ENCODE results near the gene KPNA6.
"Not testable (repeated sequence)": the region's sequence is repeated elsewhere in the genome, so short reads cannot be mapped to it uniquely, and the experiment has no call there.

KPNA6 gene

GRCh38 chr1:32142446-32143301 lies 34.8 kb downstream of the KPNA6 start:
- DNase-seq (ENCODE audit: low spot score) = peak; percentile 37

DNA sequence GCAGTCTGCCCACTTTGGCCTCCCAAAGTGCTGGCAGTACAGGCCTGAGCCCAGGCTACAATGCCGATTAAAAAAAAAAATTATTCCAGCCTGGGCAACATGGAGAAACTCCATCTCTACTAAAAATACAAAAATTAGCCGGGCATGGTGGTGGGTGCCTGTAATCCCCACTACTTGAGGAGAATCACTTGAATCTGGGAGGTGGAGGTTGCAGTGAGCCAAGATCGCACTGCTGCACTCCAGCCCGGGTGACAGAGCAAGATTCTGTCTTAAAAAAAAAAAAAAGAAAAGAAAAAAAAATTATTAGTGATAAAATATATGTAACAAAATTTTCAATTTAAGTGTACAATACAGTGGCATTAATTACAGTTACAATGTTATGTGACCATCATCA lies 35.4 kb downstream of the KPNA6 start:
- not testable (repeated sequence) for DNase-seq (ENCODE audit: low spot score)

DNA sequence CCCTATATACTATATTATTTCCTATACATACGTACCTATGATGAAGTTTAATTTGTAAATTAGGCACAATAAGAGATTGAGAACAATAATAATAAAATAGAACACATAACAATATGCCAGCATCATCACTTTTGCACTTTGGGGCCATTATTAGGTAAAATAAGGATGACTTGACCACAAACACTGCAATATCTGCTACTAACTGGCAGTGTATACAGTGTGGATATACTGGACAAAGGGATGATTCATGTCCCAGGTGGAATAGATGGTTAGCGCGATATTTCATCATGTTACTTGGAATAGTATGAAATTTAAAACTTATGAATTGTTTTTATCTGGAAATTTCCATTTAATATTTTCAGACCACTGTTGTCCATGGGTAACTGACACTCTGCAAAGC lies 36.2 kb downstream of the KPNA6 start:
- no peak for DNase-seq (ENCODE audit: low spot score)

DNA sequence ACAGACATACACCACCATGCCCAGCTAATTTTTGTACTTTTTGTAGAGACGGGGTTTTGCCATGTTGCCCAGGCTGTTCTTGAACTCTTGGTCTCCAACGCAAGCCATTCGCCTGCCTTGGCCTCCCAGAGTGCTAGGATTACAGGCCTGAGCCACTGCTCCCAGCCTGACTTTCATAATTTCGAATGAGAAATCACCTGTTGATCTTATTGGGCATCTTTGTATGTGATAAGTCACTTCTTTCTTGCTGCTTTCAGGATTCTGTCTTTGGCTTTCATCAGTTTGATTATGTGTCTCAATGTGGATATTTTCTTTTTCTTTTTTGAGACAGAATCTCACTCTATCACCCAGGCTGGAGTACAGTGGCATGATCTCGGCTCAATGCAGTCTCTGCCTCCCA lies 39.9 kb downstream of the KPNA6 start:
- DNase-seq (ENCODE audit: low spot score) = not testable (repeated sequence)

GRCh38 chr1:32150847-32151246 lies 43.0 kb downstream of the KPNA6 start:
- DNase-seq (ENCODE audit: low spot score) = no peak

- DNase-seq (ENCODE audit: low spot score) = peak; percentile 36
Observed at GRCh38 chr1:32151319-32151787, 43.5 kb downstream of the KPNA6 start.

DNA sequence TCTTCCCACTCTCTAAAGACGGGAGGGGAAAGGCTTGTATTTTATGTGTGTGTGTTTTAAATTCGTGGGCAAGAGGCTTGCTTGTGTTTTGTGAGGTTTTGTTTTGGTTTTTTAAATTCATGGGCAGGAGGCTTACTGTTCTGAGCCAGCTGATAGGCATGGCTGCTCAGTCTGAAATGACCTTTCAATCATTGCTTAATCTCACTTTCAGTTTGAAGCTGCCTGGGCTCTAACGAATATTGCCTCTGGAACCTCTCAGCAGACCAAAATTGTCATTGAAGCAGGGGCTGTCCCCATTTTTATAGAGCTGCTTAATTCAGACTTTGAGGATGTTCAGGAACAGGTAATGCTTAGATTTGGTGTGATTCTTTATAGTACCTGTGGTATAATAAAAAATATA lies 51.3 kb downstream of the KPNA6 start:
- DNase-seq (ENCODE audit: low spot score) = no peak

GRCh38 chr1:32163405-32163804 lies 55.5 kb downstream of the KPNA6 start:
- DNase-seq (ENCODE audit: low spot score) = no peak

DNA sequence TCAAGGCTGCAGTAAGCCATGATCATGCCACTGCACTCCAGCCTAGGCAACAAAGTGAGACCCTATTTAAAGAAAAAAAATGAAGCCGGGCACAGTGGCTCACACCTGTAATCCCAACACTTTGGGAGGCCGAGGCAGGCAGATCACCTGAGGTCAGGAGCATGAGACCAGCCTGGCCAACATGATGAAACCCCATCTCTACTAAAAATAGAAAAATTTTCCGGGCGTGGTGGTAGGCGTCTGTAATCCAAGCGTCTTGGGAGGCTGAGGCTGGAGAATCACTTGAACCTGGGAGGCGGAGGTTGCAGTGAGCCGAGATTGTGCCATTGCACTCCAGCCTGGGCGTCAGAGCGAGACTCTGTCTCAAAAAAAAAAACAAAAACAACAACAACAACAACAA lies 57.8 kb downstream of the KPNA6 start:
- not testable (repeated sequence) for DNase-seq (ENCODE audit: low spot score)

GRCh38 chr1:32170991-32171390 lies 63.1 kb downstream of the KPNA6 start:
- no peak for DNase-seq (ENCODE audit: low spot score)

DNA sequence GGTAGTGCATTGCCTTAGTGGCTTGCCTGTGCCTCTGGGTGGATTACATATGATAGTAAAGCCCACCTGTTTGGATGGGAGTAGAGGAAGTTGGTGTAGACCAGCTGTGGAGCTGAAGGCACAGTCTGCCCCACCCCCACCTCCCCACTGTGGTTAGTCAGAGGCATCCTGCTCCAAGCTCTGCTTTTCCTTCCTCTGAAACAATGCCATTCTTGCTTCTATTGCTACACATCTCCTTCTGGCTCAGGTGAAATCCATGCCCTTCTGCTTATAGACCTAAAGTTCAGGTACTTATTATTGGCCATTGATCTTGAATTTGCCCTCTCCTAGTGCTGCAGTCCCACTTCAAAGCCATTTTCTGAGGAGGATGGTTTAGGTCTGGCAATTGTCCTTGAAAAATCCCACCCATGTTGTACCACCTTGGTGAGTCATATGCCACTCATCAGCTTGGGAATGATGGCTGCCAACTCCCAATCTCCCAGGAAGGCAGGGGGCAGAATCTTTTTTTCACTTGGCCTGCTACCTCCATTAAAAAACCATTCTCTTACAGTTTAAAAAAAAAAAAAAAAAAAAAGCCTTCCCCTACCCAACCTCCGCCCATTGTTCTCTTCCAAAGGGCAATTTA lies 64.9 kb downstream of the KPNA6 start:
- no peak for DNase-seq (ENCODE audit: low spot score)

- DNase-seq (ENCODE audit: low spot score) = no peak
Observed at GRCh38 chr1:32178380-32179192, 70.7 kb downstream of the KPNA6 start.

DNA sequence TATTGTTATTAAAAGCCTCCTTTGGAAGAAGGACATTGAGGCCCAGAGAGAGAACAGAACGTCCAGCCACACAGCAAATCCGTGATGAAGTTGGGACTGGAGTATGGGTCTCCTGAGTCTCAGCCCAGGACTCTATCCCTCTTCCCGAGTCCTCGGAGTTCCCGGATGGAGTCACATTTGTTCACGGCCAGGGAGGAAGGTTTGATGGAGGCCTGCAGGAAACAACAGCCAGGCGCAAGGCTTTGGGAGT lies 71.3 kb downstream of the KPNA6 start:
- no peak for DNase-seq (ENCODE audit: low spot score)

DNA sequence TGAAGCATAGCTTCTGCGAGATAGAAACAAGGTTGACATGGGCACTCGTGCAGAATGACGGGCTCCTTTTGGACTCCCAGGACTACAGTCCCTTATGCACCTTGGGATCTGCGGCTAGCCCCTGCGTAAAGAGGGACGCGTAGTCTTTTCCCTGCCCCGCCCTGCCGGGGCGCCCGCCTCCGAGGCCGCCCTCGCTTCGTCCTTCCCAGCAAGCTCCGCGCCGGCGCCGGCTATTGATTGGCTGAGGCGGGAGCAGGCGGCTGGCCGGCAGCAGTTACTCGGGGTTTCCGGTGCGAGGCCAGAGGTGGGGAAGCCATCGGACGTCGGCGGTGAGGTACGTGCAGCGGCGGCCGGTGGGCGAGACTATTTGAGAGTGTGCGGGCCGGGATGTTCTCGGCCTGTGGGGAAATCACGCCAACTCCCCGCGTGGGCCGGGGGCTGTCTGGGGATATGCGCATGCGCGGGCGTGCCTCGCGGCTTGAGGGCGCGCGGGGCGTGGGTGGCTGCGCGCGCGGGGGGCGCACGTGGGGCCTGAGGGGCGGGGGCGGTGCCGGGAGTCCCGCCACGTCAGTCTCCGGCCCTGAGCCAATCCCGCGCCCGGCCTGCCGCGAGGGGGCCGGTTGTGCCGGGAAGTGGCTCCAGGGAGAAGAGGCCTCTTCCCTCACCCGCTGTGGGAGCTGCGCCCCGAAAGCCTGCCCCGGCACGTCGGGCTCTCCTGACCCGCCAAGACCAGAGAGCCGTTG lies 71.8 kb downstream of the KPNA6 start, which contains the start of gene TXLNA:
TXLNA (plus strand) TSS at position 233 of the 743 bp plus-strand sequence. CDS start 671 bp downstream, outside the sequence.
- peak; percentile 97 for DNase-seq (ENCODE audit: low spot score)

DNA sequence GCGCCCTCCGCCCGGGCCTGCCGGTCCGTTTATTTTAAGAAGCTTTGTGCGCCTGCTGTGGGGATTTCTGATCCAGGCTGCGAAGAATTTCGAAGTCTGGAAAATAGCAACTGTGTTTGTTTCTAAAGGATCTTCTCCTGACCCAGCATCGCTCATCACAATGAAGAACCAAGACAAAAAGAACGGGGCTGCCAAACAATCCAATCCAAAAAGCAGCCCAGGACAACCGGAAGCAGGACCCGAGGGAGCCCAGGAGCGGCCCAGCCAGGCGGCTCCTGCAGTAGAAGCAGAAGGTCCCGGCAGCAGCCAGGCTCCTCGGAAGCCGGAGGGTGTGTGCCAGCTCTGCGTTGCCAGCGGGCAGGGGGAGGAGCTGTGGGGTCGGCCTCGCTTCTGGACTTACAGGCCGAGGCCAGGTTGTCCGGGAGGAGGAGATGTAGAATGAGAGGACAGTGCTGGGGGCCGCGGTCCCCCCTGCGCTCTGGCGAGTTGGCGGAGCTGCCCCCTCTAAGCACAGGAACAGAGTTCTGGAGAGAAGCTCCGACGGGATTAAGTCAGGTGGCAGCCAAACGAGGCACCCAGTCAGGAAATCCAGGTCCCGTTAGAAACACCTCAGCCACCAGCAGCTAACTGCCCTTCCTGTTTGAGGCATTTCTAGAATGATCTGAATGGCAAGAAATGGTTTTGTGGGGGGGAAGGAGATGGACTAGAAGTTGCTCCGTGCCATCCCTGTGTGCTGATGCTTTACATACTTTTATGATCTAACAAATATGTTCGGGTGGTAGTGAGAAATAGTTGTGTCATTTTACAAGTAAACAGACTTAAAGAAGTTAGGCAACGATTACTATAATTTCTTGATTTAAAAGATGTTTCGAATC lies 72.6 kb downstream of the KPNA6 start:
- DNase-seq (ENCODE audit: low spot score) = peak; percentile 78

DNA sequence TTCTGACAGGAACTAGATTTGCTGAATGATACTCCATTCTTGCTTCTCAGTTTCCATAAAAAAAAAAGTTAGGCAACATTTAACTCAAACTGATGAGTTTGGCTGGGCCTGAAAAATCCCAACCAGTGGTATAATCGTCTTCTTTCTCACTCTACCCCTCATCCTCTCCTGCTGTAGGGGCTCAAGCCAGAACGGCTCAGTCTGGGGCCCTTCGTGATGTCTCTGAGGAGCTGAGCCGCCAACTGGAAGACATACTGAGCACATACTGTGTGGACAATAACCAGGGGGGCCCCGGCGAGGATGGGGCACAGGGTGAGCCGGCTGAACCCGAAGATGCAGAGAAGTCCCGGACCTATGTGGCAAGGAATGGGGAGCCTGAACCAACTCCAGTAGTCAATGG lies 73.2 kb downstream of the KPNA6 start:
- no peak for DNase-seq (ENCODE audit: low spot score)

GRCh38 chr1:32181563-32181962 lies 73.7 kb downstream of the KPNA6 start:
- DNase-seq (ENCODE audit: low spot score) = no peak

- DNase-seq (ENCODE audit: low spot score) = no peak
Observed at GRCh38 chr1:32182060-32182459, 74.2 kb downstream of the KPNA6 start.

DNA sequence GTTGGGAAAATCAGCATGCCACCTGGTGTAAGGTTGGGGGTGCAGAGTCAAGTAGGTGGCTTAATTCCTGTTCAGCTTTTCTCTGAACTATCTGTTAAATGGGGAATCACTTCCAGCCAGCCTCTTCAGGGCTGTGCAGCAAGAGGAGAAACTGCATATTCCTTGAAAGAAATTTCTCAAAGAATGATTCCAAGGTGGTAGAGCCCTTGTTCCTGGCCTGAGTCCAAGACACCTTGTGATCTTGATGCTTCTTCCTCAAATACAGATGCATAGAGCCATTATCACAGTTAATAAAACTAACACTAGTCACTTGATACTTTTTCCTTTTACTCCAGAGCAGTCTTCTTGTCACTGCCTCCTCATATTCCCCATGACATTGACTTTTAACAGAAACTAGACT lies 76.8 kb downstream of the KPNA6 start:
- DNase-seq (ENCODE audit: low spot score) = no peak

GRCh38 chr1:32186077-32186476 lies 78.2 kb downstream of the KPNA6 start:
- no peak for DNase-seq (ENCODE audit: low spot score)

DNA sequence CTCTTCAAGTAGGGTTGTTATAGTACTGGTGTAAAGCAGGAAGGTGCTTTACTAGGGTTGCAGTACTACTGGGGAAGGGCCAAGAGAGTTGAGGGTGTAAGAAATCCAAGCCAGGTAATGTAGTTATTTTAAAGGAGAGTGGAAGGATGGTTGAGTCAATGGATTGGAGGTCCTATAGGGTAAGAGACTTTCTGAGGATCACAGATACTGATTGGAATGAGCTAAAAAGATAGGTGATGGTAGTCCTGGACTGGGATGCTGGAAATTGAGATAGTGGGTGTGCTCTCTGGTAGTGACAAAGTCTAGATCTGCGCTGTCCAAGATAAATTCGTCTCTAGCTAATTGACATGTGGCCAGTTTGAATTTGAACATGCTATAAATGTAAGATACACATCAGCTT lies 78.6 kb downstream of the KPNA6 start:
- DNase-seq (ENCODE audit: low spot score) = no peak

Measured in D341Med (cell line).